A549 (cell line): ENCODE measurements around the gene PLBD2.

ENCODE experiments used
- CTCF ChIP-seq: fragments of >200 bp; sonication (Bioruptor Twin); formaldehyde crosslinking; IDR thresholded peaks from 3 replicates; pipeline ENCODE4 v1.5.1; 2016
- EP300 ChIP-seq, 2 experiments: fragments of >200 bp; sonication (Bioruptor Twin); formaldehyde crosslinking; IDR thresholded peaks; 2 replicates in 1 of 2; 3 replicates in 1 of 2; pipeline ENCODE4 v1.6.1; 2016 to 2017
- POLR2A ChIP-seq: IDR thresholded peaks from 2 replicates; pipeline ENCODE4 v1.6.1; 2012; ENCODE audit warnings: mild to moderate bottlenecking, low read length
- POLR2AphosphoS2 ChIP-seq: conservative IDR thresholded peaks from 2 replicates; pipeline ENCODE4 v1.6.1; 2012; ENCODE audit warnings: low read length, improper control_type of control experiment, inconsistent platforms
- SREBF2 ChIP-seq: fragments of 450-650 bp; IDR thresholded peaks from 2 replicates; pipeline ENCODE4 v1.6.1; 2014; ENCODE audit warnings: mild to moderate bottlenecking, moderate library complexity
- ZC3H11A ChIP-seq: fragments of 450-650 bp; IDR thresholded peaks from 2 replicates; pipeline ENCODE4 v1.6.1; 2014; ENCODE audit warnings: antibody characterized with exemption, mild to moderate bottlenecking

- TF ChIP-seq ZC3H11A (no peak), POLR2A (no peak), SREBF2 (no peak), POLR2AphosphoS2 (no peak), CTCF (no peak), EP300 (IDR thresholded peaks at IDR 0.05) (no peak)
These were observed 44.3 kb downstream of the PLBD2 start for GRCh38 chr12:113402586-113403260.
